H1 (cell line): ENCODE results near the gene CLEC16A. TPM values are rescaled to one million over a fixed set of nuclear protein-coding genes. Genes with fewer than 3 reads are reported as not detected.
A peak's percentile ranks its signal among the peaks of the same experiment; 100 is the strongest.

Experiments
- ATF2 ChIP-seq: IDR thresholded peaks from 2 replicates; pipeline ENCODE4 v1.6.1; 2012; ENCODE audit warnings: low read length, inconsistent platforms
- EGR1 ChIP-seq: IDR thresholded peaks from 2 replicates; pipeline ENCODE4 v1.6.1; 2011; ENCODE audit warnings: low read depth, low read length, borderline replicate concordance
- KDM1A ChIP-seq: fragments of 200-600, 300-600 bp; sonication (generic); IDR thresholded peaks from 2 replicates; pipeline ENCODE4 v1.7.1; 2016; ENCODE audit warnings: mild to moderate bottlenecking, low read length, borderline replicate concordance
- MAX ChIP-seq: IDR thresholded peaks from 2 replicates; pipeline ENCODE4 v1.6.1; 2012; ENCODE audit warnings: inconsistent platforms
- polyA plus RNA-seq, 7 experiments: library from polyadenylated mRNA; depleted of rRNA in 3 of 7; stranded (reverse) in 5 of 7; unstranded in 2 of 7; fragments of >200 nt in 5 of 7; fragments of 200-250 nt in 2 of 7; gene quantifications; 1 replicate in 5 of 7; 2 replicates in 1 of 7; 4 replicates in 1 of 7; pipeline versions ENCODE4 v1.2.1 to v1.2.3, GENCODE V29; 2011 to 2013; ENCODE audit warnings: missing spikeins in 2 of 7, mixed read lengths in 2 of 7
- total RNA-seq: library from RNA; stranded (reverse); fragmentation: NEBNext Ultra II Directional; extraction: Animal tissue kit (Norgen Biotek cat#: 25700); gene quantifications from 2 replicates; pipeline ENCODE4 v1.2.1, GENCODE V29; 2021

Gene CLEC16A
- total and polyA plus RNA-seq, 2 of the 8 experiments (the other 6 are each of a cell fraction or from before 2014, with no cell fraction given), result 7.6 to 19.3 TPM

GRCh38 chr16:11224096-11224893 is 279.9 kb downstream of the CLEC16A start (continued):
- TF ChIP-seq ATF2 (no peak), MAX (peak; percentile 21; the same call in 1 of the 2 replicates), EGR1 (no peak), KDM1A (no peak)
- TF ChIP-seq, all 59 proteins: peak for 2
